Raji (cell line): Measurements from ENCODE around the gene PARN.

Experiments used
- POLR2A ChIP-seq: IDR thresholded peaks from 2 replicates; pipeline ENCODE4 v1.6.1; 2011; ENCODE audit warnings: low read depth, low read length, control low read depth; ENCODE audit not compliant: insufficient read depth

PARN gene

DNA sequence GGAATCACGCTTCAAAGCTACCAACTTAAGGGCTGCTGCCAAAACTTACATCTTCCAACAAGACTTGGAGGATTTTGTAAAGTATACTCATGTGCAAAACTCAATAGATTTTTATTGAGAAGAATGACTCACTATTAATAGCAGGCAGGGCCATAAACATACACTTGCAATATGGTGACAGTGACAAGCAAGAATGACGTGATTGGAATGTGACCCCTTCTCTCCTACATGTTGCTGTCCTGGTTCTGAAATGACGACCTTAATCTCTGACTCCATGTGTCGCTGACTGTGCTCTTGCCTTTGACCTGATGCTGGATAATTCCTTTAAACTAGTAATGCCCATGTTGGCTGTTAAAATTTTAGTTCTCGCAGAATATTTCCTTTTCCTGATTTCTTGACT, 174.5 kb downstream of the PARN start:
- no peak for TF ChIP-seq POLR2A

DNA sequence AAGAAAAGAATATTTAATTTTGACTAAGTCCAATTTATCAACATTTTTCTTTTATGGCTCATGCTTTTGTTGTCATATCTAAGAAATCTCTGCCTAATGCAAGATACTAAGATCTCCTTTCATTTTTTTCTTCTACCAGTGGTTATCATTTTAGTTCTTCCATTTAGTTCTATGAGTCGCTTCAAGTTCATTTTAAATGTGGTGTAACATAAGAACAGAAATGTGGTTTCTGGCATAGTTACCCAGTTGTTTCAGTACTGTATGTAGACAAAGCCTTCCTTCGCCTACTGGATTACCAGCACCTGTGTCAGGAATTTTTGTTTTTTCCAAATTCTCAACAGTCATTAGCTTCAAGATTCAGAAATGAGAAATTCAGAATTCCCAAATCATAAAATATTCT, 175.7 kb downstream of the PARN start:
- no peak for TF ChIP-seq POLR2A

DNA sequence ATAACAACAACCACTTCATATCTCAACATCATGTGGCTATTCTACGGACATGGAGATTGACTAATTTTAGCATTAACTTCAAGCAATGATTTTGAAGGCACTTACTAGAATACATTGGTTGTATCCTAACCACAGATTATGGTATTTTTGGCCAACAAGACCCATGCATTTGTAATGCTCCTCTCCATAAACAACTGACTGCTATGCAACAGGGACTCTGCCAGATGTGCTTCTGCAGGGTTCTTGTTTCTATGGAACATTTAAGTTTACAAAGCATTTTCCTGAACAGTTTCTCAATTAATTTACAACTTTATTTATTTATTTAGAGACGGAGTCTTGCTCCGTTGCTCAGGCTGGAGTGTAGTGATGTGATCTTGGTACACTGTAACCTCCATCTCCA, 178.0 kb downstream of the PARN start:
- TF ChIP-seq POLR2A: no peak

GRCh38 chr16:14450846-14451245, 179.2 kb downstream of the PARN start:
- TF ChIP-seq POLR2A: no peak

GRCh38 chr16:14449790-14450480, 180.1 kb downstream of the PARN start:
- no peak for TF ChIP-seq POLR2A

DNA sequence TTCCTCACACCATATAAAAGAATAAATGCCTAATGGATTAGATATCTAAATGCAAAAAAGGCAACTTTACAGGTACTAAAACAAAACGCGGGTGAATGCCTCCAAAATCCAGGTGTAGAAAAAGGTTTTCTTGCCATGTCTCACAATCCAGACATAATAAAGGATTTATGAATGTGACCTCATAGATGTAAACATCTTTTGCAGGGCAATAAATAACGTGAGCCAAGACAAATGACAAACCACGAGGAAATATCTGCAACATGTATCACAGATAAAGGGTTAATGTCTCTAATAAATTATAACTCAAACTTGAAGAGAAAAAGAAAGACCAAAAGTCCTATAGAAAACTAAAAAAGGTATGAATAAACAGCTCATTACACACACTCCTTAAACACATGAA, 180.7 kb downstream of the PARN start:
- no peak for TF ChIP-seq POLR2A

DNA sequence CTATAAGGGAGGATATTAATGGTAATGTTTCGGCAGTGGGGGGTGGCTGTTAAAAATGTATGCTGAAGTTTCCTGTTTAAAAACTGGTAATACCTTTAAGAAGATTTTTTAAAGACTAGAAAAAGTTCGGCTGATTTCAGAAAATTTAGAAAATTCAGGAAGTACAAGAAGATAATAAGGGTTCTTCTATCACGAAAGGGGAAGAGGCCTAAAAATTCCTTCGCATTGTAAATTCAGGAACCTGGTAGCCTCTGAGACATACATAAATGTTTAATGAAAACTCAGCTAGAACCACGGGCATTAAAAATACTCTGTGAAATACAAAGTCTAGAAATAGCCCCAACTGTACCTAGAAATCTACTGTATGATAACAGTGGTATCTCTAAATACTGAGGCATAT, 181.2 kb downstream of the PARN start:
- no peak for TF ChIP-seq POLR2A

GRCh38 chr16:14447783-14448182, 182.3 kb downstream of the PARN start:
- no peak for TF ChIP-seq POLR2A

- no peak for TF ChIP-seq POLR2A
Observed at GRCh38 chr16:14446796-14447195, 183.3 kb downstream of the PARN start.

- no peak for TF ChIP-seq POLR2A
Observed at GRCh38 chr16:14445937-14446715, 183.9 kb downstream of the PARN start.

DNA sequence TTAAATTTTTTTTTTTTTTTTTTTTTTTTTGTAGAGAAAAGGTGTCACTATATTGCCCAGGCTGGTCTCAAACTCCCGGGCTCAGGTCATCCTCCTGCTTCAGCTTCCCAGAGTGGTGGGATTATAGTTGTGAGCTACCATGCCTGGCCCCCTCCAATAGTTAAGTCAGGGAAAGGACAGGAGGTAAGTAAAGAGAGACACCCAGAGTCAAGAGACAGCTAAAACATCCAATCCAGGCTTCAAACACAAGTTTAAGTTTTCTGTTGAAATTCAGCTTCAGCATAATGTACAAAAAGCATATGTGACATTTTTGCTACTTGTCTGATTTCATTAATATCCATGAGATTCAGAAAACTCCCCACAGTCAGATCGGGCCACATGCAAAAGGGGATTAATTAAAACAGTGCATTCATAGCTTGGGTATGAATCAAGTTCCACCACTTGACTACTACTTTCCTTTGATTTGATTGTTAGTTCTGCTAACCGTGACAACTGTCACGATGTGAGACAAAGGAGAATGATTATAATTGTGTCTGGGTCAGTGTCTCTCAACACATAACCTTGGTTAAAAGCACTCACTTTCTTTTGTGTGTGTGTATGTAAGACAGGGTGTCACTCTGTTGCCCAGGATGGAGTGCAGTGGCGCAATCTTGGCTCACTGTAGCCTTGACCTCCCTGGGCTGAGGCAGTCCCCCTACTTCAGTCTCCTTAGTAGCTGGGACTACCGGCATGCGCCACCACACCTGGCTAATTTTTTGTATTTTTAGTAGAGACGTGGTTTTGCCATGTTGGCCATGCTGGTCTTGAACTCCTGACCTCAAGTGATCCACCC, 184.9 kb downstream of the PARN start:
- TF ChIP-seq POLR2A: no peak

GRCh38 chr16:14438256-14438655, 191.8 kb downstream of the PARN start:
- TF ChIP-seq POLR2A: no peak

GRCh38 chr16:14437426-14437825, 192.6 kb downstream of the PARN start:
- no peak for TF ChIP-seq POLR2A

GRCh38 chr16:14436401-14436955, 193.6 kb downstream of the PARN start:
- TF ChIP-seq POLR2A: no peak

DNA sequence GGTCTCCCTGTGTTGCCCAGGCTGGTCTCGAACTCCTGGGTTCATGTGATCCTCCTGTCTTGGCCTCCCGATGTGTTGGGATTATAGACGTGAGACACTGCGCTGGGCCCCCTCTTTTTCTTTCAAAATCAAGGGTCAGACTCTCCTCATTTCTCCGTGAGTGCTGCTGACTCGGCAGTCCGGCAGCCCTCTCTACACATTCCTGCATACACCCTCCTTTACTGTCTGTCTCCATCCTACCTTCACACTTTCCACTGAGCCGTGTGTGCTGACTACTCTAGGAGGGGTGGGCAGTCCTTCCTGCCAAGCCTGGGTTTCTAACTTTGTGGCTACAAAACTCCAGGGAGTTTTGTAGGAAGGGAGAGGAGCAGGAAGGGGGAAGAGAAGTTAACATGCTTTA, 195.2 kb downstream of the PARN start:
- TF ChIP-seq POLR2A: no peak

- TF ChIP-seq POLR2A: no peak
Observed at GRCh38 chr16:14428043-14428442, 202.0 kb downstream of the PARN start.

GRCh38 chr16:14427371-14427948, 202.6 kb downstream of the PARN start:
- no peak for TF ChIP-seq POLR2A
